Measurements from ENCODE around the gene KDM2B.

Gene KDM2B

GRCh38 chr12:121536054-121536898 is 44.5 kb downstream of the KDM2B start:
- no CpG with 5 or more reads among the region's 36 CpGs for WGBS (ENCODE audit: insufficient coverage, insufficient read length)
- DNase-seq (ENCODE audit: low read depth, low spot score) = no peak
- Histone ChIP-seq H3K9me3 (ENCODE audit: control insufficient read depth, insufficient read depth, low read length) (no peaks in the 10 kb centered on the region), H3K4me3 (ENCODE audit: low read length) (no peak overlapping the region), H3K36me3 (ENCODE audit: control insufficient read depth, insufficient read depth, low read length) (peaks cover 13% of the 10 kb centered on the region), H3K4me1 (ENCODE audit: control insufficient read depth, insufficient read depth, low read length) (peaks cover 13% of the 10 kb centered on the region), H3K27ac (ENCODE audit: low read length) (no peak overlapping the region), H3K27me3 (ENCODE audit: control insufficient read depth, insufficient read depth, low read length) (no peaks in the 10 kb centered on the region)

DNA sequence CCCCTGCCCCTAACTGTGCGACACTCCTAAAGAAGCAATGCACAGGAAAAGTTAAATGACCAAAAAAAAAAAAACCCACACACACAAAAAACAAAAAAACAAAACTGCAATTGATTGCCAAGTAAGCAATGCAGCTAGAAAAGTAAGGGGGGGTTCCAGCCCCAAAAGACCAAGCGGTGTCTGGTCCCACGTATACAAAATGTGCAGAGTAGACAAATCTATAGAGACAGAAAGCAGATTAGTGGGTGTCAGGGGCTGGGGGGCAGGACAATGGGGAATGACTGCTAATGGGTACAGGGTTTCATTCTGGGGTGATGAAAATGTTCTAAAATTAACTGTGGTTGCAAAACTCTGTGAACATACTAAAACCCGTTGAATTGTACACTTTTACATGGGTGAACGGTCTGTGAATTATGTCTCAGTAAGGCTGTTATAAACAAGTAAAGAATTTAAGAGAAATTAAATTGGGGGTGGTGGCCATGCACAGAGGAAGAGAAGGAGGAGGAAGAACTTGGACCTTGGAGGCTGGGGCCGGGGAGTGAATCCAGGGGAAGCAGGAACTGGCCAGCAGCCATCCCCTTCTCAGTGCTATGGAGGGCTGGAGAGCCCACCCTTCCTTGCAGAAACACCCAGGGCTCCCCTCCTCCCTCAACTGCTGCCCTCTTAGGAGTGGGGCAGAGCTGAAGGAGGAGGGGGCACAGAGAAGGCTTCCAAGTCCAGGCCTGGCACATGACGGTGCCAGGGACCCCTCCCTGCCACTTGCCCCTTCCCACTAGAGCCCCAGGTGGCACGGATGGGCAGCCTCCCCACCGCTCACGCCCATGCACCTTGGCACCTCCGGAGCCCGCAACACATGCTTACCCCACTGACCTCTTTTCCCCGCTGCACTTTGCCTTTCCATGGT is 45.4 kb downstream of the KDM2B start:
- peaks cover 13% of the 10 kb centered on the region for H3K36me3 ChIP-seq (ENCODE audit: control insufficient read depth, insufficient read depth, low read length)
- H3K9me3 ChIP-seq (ENCODE audit: control insufficient read depth, insufficient read depth, low read length) = no peaks in the 10 kb centered on the region
- peaks cover 20% of the 10 kb centered on the region for H3K4me1 ChIP-seq (ENCODE audit: control insufficient read depth, insufficient read depth, low read length)
- H3K4me3 ChIP-seq (ENCODE audit: low read length) = no peak overlapping the region
- H3K27ac ChIP-seq (ENCODE audit: low read length) = no peak overlapping the region
- no peaks in the 10 kb centered on the region for H3K27me3 ChIP-seq (ENCODE audit: control insufficient read depth, insufficient read depth, low read length)
- no CpG with 5 or more reads among the region's 13 CpGs for WGBS (ENCODE audit: insufficient coverage, insufficient read length)
- DNase-seq (ENCODE audit: low read depth, low spot score) = no peak

- Histone ChIP-seq H3K4me3 (ENCODE audit: low read length) (no peak overlapping the region), H3K27ac (ENCODE audit: low read length) (no peak overlapping the region), H3K27me3 (ENCODE audit: control insufficient read depth, insufficient read depth, low read length) (no peaks in the 10 kb centered on the region), H3K4me1 (ENCODE audit: control insufficient read depth, insufficient read depth, low read length) (peaks cover 20% of the 10 kb centered on the region), H3K9me3 (ENCODE audit: control insufficient read depth, insufficient read depth, low read length) (no peaks in the 10 kb centered on the region), H3K36me3 (ENCODE audit: control insufficient read depth, insufficient read depth, low read length) (peaks cover 13% of the 10 kb centered on the region)
- no peak for DNase-seq (ENCODE audit: low read depth, low spot score)
- no CpG with 5 or more reads among the region's 14 CpGs for WGBS (ENCODE audit: insufficient coverage, insufficient read length)
These were observed 46.2 kb downstream of the KDM2B start for GRCh38 chr12:121534495-121535148.

GRCh38 chr12:121533394-121534090 is 47.3 kb downstream of the KDM2B start:
- DNase-seq (ENCODE audit: low read depth, low spot score) = no peak
- no CpG with 5 or more reads among the region's 17 CpGs for WGBS (ENCODE audit: insufficient coverage, insufficient read length)
- H3K9me3 ChIP-seq (ENCODE audit: control insufficient read depth, insufficient read depth, low read length) = no peaks in the 10 kb centered on the region
- H3K4me1 ChIP-seq (ENCODE audit: control insufficient read depth, insufficient read depth, low read length) = peaks cover 16% of the 10 kb centered on the region
- H3K27me3 ChIP-seq (ENCODE audit: control insufficient read depth, insufficient read depth, low read length) = no peaks in the 10 kb centered on the region
- H3K27ac ChIP-seq (ENCODE audit: low read length) = no peak overlapping the region
- peaks cover 15% of the 10 kb centered on the region for H3K36me3 ChIP-seq (ENCODE audit: control insufficient read depth, insufficient read depth, low read length)
- no peak overlapping the region for H3K4me3 ChIP-seq (ENCODE audit: low read length)

DNA sequence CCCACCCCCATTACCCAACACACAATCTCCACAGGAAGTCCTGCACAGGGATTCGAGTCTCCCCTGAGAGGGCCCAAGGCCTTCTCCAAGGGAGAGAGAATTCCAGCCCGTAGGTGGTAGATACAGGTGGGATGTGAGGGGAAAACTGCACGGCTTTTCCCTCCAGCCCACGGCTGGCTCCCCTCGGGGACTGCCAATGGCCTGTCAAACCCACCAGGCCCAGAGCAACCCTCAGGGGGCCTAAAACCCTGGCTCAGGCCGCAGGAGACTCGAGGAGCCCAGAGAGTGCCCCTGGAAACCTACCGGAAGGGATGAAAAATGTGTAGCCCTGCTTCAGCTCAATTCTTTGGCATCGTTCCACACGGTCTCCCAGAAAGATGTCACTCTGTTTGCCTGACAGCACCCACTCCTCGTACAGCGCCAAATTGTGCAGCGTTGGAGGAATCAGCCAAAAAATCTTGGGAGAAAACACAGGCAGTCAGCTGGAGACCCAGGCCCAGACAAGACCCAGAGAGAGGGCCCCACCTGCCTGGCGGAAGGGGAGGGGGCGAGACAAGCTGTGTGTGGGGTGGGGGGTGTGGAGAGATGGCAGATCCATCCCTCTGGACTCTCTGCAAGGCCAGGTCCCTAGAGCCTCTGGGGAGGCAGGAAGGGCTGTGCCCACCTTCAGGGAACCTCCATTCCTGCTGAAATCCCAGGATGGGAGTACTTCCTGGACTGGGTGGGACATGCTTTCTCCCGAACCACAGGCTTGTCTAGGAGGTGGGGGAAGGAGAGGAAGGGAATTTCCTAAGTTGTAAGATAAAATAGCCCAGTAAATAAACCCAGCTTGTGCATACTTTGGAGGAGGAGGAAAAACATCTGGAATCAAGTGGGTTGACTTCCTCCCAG is 48.1 kb downstream of the KDM2B start:
- no peaks in the 10 kb centered on the region for H3K9me3 ChIP-seq (ENCODE audit: control insufficient read depth, insufficient read depth, low read length)
- WGBS (ENCODE audit: insufficient coverage, insufficient read length) = no CpG with 5 or more reads among the region's 16 CpGs
- H3K4me1 ChIP-seq (ENCODE audit: control insufficient read depth, insufficient read depth, low read length) = peaks cover 14% of the 10 kb centered on the region
- peaks cover 15% of the 10 kb centered on the region for H3K36me3 ChIP-seq (ENCODE audit: control insufficient read depth, insufficient read depth, low read length)
- DNase-seq (ENCODE audit: low read depth, low spot score) = no peak
- no peak overlapping the region for H3K4me3 ChIP-seq (ENCODE audit: low read length)
- H3K27me3 ChIP-seq (ENCODE audit: control insufficient read depth, insufficient read depth, low read length) = no peaks in the 10 kb centered on the region
- no peak overlapping the region for H3K27ac ChIP-seq (ENCODE audit: low read length)

DNA sequence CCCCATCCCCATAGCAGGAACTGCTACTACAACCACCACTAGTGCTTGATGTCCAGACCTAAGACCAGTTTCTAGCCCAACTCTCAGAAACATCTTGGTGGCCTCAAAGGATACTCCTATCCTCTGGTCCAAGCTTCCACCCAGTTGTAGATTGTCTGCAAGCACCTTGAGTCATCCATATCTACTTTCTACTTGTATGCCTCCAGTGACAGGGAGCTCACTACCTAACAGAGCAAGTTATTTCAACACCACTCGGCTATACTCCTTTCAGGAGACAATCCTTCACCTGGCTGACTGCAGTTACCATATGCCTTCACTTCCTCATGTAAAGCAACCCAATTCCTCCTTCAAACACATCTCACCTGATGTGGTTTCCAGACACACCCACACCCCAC is 49.5 kb downstream of the KDM2B start:
- peaks cover 12% of the 10 kb centered on the region for H3K4me1 ChIP-seq (ENCODE audit: control insufficient read depth, insufficient read depth, low read length)
- H3K9me3 ChIP-seq (ENCODE audit: control insufficient read depth, insufficient read depth, low read length) = no peaks in the 10 kb centered on the region
- no peak overlapping the region for H3K4me3 ChIP-seq (ENCODE audit: low read length)
- WGBS (ENCODE audit: insufficient coverage, insufficient read length) = no CpG with 5 or more reads among the region's 1 CpG
- no peak overlapping the region for H3K27ac ChIP-seq (ENCODE audit: low read length)
- no peak for DNase-seq (ENCODE audit: low read depth, low spot score)
- H3K27me3 ChIP-seq (ENCODE audit: control insufficient read depth, insufficient read depth, low read length) = no peaks in the 10 kb centered on the region
- H3K36me3 ChIP-seq (ENCODE audit: control insufficient read depth, insufficient read depth, low read length) = peaks cover 15% of the 10 kb centered on the region

DNA sequence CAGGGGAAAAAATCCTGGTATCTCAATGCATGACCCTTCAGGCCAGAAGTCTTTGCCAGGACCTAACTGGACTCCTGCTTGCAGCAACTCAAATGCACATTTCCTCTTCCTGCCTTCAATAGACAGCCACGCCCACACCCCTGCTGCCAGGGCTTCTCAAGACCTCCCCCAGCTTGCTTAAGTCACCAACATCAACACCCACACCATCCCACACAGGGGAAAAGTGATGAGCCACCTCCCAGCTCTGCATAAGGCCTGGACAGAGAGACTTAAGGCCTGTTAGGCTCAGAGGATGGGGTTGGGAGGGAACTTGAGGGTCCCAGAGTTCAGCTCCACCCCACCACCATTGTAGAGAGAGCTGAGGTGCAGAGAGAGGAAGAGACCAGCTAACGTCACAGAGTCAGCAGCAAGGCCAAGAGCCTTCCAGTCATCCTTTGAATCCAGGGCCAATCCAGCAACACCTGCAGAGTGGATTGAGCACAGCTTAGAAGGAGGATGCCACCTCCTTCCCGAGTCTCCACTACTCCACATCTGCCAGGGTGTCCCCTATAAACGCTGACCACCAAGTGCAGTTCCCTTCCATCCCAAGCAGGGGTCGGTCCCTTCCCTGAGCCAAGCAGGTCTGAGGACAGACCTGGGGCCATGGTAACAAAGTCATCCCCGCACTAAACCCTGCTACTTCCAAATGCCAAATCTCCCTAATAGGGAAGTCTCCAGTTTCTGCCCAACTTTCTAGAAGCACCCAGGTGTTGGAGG is 50.0 kb downstream of the KDM2B start:
- peaks cover 9% of the 10 kb centered on the region for H3K4me1 ChIP-seq (ENCODE audit: control insufficient read depth, insufficient read depth, low read length)
- no peaks in the 10 kb centered on the region for H3K27me3 ChIP-seq (ENCODE audit: control insufficient read depth, insufficient read depth, low read length)
- H3K9me3 ChIP-seq (ENCODE audit: control insufficient read depth, insufficient read depth, low read length) = no peaks in the 10 kb centered on the region
- DNase-seq (ENCODE audit: low read depth, low spot score) = no peak
- H3K4me3 ChIP-seq (ENCODE audit: low read length) = no peak overlapping the region
- H3K36me3 ChIP-seq (ENCODE audit: control insufficient read depth, insufficient read depth, low read length) = peaks cover 15% of the 10 kb centered on the region
- H3K27ac ChIP-seq (ENCODE audit: low read length) = no peak overlapping the region
- no CpG with 5 or more reads among the region's 6 CpGs for WGBS (ENCODE audit: insufficient coverage, insufficient read length)

DNA sequence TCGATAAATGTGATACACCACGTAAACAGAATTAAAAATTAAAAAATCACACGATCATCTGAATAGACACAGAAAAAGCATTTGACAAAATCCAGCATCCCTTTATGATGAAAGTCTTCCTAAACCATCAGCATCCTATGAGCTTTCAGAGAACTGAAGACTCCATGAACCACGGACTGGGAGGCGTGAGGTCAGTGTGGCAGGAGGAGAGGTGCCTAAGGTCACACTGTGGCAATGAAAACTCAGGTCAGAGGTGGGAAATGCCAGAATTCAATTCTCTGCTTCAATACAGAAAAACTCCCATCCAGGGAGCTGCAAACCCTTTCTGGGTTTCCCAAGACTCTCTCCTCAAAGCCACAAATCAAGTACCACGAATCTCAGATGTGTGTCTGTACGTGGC is 51.6 kb downstream of the KDM2B start:
- Histone ChIP-seq H3K4me3 (ENCODE audit: low read length) (no peak overlapping the region), H3K27ac (ENCODE audit: low read length) (no peak overlapping the region), H3K9me3 (ENCODE audit: control insufficient read depth, insufficient read depth, low read length) (no peaks in the 10 kb centered on the region), H3K4me1 (ENCODE audit: control insufficient read depth, insufficient read depth, low read length) (peaks cover 6% of the 10 kb centered on the region; the same call in 1 of the 2 replicates), H3K27me3 (ENCODE audit: control insufficient read depth, insufficient read depth, low read length) (no peaks in the 10 kb centered on the region), H3K36me3 (ENCODE audit: control insufficient read depth, insufficient read depth, low read length) (peaks cover 15% of the 10 kb centered on the region)
- no peak for DNase-seq (ENCODE audit: low read depth, low spot score)
- no CpG with 5 or more reads among the region's 7 CpGs for WGBS (ENCODE audit: insufficient coverage, insufficient read length)

DNA sequence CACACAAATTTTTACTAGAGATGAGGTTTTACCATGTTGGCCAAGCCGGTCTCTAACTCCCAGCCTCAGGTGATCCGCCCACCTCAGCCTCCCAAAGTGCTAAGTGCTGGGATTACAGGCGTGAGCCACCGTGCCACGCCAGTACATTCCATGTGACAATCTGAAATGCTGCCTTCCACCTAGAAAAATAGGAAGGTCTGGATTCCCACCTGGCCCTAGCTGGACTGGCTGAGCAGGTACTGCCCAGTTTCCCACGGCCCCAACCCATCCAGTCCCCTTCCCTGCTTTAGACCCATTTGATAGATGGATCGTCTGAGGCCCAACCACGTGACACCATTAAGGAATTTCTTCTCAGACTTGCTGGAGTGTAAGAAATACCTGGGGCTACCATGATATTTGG is 55.4 kb downstream of the KDM2B start:
- no peaks in the 10 kb centered on the region for H3K27me3 ChIP-seq (ENCODE audit: control insufficient read depth, insufficient read depth, low read length)
- no peaks in the 10 kb centered on the region for H3K4me1 ChIP-seq (ENCODE audit: control insufficient read depth, insufficient read depth, low read length)
- no peaks in the 10 kb centered on the region for H3K9me3 ChIP-seq (ENCODE audit: control insufficient read depth, insufficient read depth, low read length)
- DNase-seq (ENCODE audit: low read depth, low spot score) = no peak
- peaks cover 10% of the 10 kb centered on the region; the same call in 1 of the 2 replicates for H3K36me3 ChIP-seq (ENCODE audit: control insufficient read depth, insufficient read depth, low read length)
- WGBS (ENCODE audit: insufficient coverage, insufficient read length) = no CpG with 5 or more reads among the region's 8 CpGs
- H3K4me3 ChIP-seq (ENCODE audit: low read length) = no peak overlapping the region
- H3K27ac ChIP-seq (ENCODE audit: low read length) = no peak overlapping the region

All from iPS DF 6.9 (cell line).